GM18858 (cell line): ENCODE data around the gene ASAP2.

ENCODE experiments used
- ATAC-seq: cut with Tn5 transposase; IDR thresholded peaks from one replicate; pipeline ENCODE4 v1.9.1; 2021; ENCODE audit not compliant: unreplicated experiment

The ASAP2 gene

DNA sequence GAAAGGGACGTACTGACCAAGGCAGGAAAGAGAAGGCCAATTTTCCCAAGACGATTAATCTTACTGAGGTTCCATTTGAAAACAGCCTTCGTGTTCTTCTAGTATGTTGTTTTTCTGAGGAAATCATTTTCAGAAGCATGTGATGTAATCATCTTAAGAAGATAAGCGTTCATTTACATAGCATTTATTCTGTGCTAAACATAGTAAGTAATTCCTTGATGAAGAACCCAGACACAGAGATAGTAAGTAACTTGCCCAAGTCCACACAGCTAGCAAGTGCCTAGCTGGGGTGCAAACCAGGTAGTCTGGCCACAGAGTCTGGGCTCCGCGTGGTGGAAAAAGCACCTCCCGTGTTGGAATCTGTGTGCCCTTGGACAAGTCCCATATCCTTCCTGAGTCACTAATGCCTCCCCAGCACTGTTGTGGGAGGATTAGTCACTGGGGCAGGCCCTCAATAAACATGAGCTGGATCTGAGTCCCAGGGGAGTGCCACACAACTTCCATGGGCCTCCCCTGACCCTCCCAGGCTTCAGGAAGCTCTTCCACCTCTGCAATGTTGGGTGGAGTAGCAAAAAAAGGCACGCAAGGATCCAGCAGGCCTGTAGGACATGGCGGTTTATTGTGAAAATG lies 26.9 kb upstream of the ASAP2 start:
- ATAC-seq: no peak

GRCh38 chr2:9184361-9184760 lies 22.3 kb upstream of the ASAP2 start:
- ATAC-seq: no peak

- no peak for ATAC-seq
Measured at GRCh38 chr2:9187620-9188214, 18.9 kb upstream of the ASAP2 start.

DNA sequence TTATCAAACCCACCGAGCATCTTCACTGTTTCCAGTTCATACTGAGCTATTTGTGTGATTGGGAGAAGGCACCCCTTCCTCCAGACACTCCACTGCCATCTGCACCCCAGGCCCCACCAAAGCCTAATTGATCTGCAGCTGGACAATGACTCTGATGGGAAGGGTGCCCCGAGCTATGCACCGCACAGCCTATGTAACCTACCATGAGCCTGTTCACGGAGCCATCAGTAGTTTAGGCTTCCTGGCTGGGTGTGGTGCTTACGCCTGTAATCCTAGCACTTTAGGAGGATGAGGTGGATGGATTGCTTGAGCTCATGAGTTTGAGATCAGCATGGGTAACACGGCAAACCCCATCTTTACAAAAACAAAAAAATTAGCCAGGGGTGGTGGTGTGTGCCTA lies 17.8 kb upstream of the ASAP2 start:
- ATAC-seq: no peak

DNA sequence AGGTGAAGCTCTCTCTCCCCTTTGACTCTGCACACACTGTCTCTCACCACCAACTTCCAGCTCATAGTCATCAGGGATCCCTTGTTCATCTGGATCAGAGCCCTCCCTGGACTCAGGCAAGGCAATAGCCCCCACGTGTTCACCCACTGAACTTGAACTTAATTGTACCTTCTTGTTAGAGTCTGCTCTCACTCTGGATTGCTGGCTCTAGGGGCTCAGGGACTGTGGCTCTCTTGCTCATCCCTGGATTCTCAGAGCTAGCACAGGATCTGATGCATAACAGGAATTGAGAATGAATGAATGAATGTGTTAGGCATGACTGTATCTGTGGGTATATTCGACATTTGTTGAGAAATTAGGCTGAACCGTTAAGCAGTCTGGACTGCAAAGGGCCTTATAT lies 16.7 kb upstream of the ASAP2 start:
- no peak for ATAC-seq

GRCh38 chr2:9191041-9191481 lies 15.6 kb upstream of the ASAP2 start:
- ATAC-seq: no peak

GRCh38 chr2:9192712-9193111 lies 13.9 kb upstream of the ASAP2 start:
- ATAC-seq: no peak

GRCh38 chr2:9194352-9194751 lies 12.3 kb upstream of the ASAP2 start:
- ATAC-seq: no peak

DNA sequence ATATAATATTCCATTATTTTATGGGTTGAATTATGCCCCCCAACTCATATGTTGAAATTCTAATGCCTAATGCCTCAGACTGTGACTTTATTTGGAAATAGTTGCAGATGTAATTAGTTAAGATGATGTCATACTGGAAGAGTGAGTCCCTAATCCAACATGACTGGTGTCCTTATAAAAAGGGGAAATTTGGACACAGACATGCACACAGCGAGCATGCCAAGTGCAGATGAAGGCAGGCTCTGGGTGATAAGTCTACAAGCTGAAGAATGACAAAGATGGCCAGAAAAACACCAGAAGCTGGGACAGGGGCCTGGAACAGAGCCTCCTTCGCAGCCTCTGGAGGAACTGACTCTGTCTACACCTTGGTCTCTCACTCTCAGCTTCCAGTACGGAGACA lies 10.0 kb upstream of the ASAP2 start:
- no peak for ATAC-seq

- no peak for ATAC-seq
Measured at GRCh38 chr2:9197916-9198315, 8.7 kb upstream of the ASAP2 start.

DNA sequence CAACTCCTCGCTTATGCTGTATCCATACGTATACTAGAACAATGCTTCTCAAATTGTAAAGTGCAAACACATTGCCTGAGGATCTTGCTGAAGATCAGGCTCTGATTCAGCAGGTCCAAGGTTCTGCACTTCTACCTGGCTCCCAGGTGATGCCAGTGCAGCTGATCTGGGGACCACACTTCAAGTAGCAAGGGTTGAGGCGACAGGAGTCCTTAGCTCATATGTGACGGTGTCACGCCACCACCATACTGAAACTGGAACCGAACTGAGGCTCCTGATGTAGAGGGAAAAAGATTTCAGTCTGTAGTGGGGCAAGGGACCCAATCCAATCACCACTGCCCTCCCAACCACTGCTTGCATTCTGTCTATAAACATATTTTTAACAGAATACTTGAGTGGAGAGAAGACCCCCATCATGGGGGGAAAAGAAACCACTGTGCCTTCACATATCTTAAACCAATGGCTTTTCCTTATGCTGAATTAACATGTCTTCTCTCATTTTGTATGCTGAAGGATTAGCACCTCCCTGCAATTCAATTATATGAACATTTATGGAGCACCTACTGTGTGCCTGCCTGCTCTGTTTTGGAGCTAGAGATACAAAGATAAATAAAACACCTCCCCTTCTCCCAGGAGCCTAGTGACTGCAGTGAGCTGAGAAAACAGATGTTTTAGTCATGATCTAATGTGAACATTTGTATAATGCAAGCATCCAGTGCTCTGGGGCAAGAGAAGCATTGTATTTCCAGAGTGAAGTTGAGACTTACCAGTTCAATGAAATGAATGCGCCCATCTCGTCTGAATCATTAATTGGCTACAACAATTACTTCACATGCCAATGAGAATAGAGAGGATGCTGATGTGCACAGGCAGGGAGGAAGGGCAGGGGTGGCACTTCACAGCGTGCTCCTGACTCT lies 6.6 kb upstream of the ASAP2 start:
- no peak for ATAC-seq

DNA sequence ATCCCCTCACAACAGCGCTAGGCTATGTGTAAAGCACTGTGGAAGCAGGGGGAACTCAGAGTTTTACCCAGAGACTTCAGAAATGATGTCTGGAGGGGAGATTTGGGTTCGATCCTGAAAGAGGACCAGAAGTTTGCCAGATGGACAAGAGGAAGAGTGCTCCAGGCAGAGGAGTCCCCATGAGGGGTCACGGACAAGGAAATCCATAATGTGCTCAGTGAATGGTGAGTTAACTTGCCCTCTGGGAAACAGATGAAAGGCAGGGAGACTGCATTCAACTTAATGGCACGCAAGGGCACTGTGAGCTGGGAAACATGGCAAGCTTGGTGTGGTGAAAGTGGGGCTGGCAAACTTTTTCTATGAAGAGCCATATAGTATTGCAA lies 6.0 kb upstream of the ASAP2 start:
- no peak for ATAC-seq

GRCh38 chr2:9201185-9201891 lies 5.3 kb upstream of the ASAP2 start:
- ATAC-seq: no peak

- ATAC-seq: no peak
Measured at GRCh38 chr2:9203006-9203405, 3.6 kb upstream of the ASAP2 start.

DNA sequence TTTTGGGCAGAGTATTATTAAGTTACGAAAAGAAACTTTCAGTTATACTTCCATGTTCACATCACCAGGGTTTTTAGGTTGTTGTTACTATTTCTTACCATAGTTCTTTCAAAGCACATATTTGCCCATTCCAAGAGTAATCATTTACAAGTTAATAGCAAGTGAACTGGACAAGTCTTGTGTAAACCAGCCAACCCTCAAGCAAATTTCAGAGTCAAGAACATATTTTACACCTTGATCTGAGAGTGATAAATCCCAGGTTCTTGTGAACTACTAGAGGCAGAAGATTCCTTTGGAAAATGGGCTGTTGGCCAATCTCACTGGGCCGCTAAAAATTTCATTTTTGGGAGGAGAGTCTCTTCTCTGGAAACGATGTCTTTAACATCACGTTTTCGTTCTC lies 2.7 kb upstream of the ASAP2 start:
- no peak for ATAC-seq

DNA sequence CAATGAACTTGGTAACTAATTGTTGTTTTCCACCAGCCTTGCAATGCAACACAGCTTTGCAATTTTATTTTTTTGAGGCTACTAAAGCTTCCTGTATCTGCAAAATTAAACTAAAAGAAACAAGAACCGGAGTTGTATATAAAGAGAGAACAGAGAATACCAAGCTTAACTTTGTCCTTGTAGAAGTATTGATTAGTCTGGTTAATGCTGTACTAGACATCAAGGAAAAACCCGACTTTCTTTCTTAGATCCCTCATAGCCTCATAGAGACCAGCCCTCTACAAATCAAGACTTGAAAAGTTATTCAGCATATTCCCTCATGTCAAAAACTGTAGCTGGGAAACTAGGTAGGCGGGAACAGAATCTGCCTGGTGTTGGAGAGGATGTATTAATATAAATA lies 1.7 kb upstream of the ASAP2 start:
- ATAC-seq: no peak

DNA sequence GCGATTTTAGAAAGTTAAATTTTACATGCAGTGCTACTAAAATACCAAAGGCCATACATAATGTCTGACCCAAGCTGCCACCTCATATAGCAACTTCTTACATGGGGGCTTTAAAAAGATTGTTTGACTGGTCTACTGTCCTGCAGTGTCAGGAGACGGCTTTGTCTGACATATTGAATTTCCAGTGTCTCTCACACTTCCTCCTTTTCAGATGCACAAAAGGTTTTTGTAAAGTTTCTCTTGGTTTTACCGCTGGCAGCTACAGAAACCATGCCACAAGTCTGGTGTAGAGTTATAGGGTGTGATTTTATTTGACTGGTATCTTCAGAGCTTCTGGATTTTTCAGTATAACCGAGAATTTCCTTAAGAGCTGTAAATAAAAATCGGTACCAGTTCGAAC lies 1.1 kb upstream of the ASAP2 start:
- no peak for ATAC-seq

DNA sequence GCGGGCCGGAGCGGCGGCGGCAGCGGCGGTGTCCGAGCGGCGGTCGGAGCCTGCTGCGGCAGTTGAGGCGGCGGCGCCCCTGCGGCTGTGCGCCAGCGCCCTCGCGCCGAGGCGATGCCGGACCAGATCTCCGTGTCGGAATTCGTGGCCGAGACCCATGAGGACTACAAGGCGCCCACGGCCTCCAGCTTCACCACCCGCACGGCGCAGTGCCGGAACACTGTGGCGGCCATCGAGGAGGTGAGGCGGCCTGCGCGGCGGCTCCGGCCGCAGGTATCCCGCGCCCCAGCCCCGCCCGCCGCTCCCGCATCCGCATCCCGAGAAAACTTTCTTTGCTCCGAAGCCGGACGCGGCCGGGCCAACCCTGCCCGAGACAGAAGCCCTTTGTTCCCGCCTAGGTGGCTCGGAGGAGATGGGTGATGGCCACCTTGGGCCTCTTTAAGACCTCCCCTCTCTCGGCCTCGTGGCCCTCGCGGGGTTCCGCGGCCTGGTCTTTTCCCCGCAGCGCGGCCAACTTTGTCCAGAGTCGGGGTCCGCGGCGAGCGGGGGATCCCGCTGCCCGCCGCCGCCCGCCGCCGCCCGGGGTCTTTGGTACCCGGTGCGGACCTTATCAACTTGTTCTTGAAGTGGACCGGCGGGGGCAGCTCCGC lies 504 bp downstream of the ASAP2 start:
- no peak for ATAC-seq

GRCh38 chr2:9207641-9208311 lies 1.2 kb downstream of the ASAP2 start:
- ATAC-seq: no peak

DNA sequence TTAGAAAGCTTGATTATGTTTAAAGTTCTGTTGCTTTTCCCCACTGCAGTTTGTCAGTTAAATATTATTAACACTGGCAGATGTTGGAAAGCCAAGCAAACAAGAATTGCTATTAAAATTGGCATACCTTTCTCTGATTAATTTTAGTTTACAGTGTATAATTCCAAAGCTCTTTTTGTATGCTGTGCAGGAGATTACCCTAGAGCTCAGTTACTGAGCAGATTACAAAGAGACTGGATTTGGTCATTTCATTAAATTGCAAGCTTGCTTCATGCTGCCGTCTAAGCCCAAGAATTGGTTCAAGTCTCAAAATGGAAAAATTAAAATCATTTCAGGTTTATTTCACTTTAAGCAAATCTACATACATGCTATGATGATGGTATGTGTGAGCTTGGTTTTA lies 2.3 kb downstream of the ASAP2 start:
- ATAC-seq: no peak
